SKM-1 treated with dmso at 0.1 percent for 144 hours (cell line): ENCODE results near the gene CDCP2.
"Not testable (repeated sequence)": the region's sequence is repeated elsewhere in the genome, so short reads cannot be mapped to it uniquely, and the experiment has no call there.

ENCODE experiments used
- DNase-seq: peaks from one replicate; lab custom pipeline; 2025; ENCODE audit not compliant: unreplicated experiment; lab: John Stamatoyannopoulos, UW

CDCP2 gene

DNA sequence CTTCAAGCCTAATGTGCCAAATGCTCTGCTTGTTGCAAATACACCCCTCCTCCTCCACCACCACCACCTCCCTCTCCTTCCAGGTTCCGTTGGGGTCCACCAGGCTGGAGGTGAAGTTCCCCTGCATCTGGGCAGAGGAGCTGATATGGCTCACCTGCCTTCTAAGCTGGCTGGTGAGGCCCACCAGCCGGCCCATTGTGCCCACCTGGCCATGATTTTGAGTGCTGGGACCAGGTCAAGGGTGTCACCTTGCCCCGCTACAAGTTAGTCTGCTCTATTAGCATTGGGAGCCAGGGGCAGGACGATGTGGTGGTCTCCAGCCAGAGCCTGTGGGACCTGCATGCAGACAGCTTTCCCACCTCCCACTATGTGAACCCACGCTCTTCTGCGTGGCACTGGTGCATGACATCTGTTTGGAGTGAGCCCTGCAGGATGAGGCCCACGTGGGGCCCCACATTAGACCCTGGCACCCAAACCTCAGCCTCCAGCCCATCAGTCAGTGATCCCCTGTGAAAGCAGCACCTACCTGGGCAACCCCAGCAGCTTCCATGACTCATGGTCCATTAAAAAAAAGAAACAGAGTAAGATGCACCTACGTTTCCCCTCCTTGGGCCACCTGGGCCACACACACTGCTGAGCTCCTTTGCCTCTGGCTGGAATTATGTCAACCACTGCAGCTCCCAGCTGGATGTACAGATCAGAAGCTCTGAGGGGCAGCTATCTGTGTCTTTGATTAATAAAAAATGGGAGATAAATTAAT, 15.6 kb upstream of the CDCP2 start:
- no peak for DNase-seq

DNA sequence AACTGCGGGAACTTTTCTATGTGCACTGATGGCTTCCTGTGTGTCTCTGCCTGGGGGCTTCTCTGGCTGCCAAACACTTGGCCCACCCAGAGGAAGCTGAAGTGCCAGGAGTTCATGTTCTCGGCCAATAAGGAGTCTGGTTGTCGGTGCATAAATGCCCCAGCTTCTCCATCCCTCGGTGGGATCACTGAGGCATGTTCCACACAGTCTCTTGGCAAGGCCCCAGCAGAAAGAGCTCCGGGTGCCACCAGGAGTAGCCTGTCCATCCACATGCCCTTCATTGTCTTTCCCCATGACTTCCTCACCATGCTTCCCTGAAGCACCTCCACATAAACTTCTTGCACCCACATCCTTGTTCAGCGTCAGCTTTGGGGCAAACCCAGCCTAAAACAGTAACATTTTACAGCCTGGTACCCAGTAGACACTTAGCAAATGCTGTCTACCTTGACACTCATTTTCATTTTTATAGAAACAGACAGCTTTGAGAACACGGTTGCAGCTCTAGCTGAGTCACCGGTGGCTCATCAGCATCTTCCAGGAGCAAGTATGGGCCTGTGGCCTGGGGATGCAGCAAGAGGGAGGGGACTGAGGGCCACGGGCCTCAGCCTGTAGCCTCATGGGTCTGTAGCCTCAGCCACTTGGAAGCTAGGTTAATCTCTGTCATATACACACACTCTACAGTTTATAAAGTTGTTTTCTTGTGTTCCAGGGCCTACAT, 14.8 kb upstream of the CDCP2 start:
- no peak for DNase-seq

DNA sequence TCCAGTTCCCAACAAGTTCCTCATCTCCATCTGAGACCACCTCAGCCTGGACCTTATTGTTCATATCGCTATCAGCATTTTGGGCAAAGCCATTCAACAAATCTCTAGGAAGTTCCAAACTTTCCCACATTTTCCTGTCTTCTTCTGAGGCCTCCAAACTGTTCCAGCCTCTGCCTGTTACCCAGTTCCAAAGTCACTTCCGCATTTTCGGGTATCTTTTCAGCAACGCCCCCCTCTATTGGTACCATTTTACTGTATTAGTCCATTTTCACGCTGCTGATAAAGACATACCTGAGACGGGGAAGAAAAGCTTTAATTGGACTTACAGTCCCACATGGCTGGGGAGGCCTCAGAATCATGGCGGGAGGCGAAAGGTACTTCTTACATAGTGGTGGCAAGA, 13.6 kb upstream of the CDCP2 start:
- not testable (repeated sequence) for DNase-seq

DNA sequence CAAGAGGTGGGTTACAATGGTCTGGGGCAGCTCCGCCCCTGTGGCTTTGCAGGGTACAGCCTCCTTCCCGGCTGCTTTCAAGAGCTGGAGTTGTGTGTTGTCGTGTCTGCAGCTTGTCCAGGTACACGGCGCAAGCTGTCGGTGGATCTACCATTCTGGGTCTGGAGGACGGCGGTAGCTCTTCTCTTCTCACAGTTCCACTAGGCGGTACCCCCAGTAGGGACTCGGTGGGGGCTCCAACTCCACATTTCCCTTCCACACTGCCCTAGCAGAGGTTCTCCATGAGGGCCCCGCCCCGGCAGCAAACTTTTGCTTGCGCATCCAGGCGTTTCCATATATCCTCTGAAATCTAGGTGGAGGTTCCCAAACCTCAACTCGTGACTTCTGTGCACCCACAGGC, 12.3 kb upstream of the CDCP2 start:
- DNase-seq = no peak

DNA sequence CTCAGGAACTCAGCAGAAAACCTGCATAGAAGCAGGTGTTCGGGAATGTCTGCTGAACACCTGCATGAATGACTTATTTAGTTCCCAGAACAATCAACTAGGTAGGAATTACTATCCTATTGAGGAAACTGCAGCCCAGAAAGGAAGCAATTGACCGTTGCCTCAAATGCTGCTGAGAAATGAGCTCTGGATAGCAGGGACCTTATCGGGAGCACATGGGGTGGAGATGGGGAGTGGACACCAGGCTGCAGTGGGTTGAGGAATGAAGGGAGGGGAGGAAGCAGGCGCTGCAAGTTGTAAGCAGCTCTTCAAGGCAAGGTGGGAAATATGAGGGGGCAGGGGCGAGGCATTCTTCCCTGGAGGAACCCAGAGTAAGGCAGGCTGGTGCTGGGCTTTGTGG, 10.8 kb upstream of the CDCP2 start:
- DNase-seq = no peak

DNA sequence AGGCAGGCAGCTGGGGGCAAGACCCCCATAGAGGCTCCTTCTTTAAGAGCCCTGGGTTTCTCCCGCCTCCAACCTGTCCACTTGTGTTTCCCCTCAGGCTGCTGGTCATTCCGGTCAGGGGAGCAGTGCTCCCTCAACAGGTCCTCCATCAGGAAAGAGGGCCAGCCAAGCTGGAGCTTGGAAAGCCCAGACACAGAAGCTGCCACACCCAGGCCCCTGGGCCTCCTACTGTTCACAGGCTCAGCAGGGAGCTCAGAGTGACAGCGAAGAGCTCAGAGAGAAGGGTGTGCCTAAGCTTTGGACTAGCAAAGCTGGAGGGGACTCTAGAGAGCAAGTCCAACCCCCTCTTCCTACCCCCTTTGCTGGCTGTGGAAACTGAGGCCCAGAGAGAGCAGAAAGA, 10.3 kb upstream of the CDCP2 start:
- no peak for DNase-seq

DNA sequence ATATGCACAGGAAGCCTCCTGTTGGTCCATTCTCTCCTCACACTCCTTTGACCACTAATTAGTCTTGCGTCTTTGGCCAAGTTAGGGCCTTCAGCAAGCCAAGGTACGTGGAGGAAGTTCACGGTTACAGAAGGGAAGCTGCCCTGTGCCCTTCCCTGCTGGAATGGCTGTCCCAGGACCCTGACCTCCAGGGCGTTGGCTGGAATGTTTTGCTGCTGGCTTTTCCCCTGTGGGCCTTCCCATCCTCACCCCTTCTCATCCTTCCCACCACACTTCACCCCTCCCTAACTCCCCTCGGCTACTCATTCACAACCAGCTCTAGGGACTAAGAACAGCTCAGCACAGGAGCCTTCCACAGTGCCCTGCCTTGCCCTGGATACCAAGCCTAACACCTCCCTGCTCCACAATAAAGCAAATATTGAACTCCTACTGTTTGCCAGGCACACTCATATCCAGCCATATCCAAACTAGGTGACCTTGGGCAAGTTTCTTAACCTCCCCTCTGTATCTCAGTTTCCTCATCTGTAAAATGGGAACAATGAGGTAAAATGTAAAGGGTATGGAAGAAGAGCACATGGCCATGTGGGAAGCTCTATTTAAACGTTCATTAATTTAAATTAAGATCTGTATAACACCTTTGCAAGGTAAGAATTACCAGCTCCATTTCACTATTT, 8.8 kb upstream of the CDCP2 start:
- no peak for DNase-seq

DNA sequence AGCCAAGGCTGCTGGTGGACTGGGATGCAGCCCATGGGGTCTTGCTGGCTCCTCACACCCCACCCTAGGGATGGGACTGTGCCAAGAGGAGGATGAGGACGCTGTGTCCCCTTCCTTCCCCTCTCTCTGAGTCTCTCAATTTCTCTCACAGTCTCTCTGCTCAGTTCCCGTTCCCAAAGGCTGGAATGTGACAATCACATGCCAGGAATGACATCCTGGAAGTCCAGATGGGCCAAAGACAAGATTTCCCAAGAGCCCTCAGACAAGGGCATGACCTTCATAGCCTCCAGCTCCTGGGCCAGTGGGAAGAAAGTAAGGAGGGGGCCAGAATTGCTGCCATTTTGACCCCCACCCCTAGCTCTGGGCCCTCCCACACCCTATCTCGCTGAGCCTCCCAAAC, 7.6 kb upstream of the CDCP2 start:
- no peak for DNase-seq

DNA sequence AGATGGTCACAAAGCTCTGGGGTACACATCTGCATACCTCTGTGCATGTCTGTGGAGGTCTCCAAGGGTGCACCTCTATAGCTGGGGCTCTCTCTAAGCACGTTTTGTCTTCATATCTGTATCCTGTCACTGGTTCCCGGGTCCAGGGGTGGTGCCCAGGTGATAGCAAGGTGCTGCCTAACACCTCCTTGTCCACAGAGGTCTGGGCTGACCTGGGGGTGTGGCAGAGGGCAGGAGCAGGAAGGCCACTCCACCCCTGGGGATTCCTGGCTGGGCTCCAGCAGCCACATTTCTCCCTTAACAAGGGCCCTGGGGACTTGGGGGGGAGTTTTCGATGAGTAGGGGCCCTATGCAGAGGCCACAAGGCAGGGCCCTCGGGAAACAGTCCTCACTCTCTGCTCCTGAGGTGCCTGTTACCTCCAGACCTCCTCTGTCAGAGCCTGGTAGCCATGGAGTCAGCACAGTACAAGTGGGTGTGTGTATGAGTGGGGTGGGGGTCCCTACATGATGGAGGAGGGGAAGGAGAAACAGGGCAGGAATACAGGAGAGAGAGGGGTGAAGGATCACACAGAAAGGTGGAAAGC, 7.0 kb upstream of the CDCP2 start:
- DNase-seq = no peak

DNA sequence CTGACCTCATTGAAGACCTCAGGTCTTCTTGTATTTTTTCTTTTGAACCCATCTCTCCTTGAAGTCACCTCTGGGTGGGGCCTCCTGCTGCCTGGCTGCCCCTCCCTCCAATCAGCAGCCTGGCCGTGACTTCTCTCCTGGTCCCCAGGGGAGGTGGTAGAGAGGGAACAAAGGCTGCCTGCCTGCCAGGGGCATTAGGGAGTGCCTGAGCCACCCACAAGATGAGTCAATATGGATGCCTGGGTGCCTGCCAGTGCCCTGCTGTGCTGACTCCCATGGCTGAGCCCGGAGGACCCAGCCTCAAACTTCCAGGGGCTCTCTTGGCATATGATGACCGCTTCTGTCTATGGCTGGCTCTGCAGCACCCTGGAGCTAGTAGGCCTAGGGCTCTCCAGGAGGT, 5.3 kb upstream of the CDCP2 start:
- no peak for DNase-seq

DNA sequence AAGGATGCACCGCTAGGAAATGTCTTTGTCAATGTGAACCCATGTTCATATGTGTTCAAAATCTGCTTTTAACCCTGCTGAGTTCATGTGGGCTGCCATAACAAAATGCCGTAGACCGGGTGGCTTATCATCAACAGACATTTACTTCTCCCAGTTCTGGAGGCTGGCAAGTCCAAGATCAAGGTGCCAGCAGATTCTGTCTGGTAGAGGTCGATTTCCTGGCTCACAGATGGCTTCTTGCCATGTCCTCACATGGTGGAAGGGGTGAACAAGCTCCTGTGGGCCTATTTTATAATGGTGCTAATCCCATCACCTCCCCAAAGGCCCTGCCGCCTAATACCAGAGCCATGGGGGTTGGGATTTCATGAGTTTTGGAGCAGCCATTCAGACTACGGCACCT, 4.6 kb upstream of the CDCP2 start:
- DNase-seq = no peak

DNA sequence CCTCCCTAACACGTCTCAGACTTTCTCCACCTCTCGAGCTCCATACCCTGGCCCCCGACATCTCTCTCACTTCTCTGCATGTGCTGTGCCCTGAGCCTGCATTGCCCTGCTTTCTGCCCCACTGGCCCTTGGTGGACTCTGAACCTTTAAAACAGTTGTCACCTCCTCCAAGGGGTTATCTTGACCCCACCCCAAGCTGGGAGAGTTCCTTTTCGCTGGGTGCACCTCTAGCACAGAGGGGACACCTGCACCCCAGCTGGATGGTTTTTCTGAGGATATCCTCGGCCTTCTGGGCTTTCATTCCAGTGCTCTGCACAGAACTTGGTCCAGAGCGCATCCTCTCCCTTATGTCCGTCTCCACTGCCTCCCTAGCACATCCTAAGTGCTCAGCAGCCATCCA, 4.2 kb upstream of the CDCP2 start:
- no peak for DNase-seq

DNA sequence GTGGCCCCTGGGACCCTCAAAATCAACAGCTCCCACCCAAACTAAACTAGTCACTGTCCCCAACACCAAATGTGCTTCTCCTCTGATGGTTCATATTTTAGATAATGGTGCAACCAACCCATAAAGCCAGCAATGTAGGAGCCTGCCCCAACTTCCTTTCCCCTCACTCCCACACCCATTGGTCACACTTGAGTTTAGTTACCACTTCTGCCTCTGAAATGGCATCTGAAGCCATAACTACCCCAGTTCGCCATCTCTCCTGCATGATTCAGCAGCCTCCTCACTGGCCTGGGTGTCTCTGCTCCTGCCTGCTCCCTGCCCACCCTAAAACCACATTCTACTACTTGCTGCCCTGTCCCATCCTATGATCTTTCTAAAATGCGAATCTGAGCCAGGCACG, 3.4 kb upstream of the CDCP2 start:
- no peak for DNase-seq

DNA sequence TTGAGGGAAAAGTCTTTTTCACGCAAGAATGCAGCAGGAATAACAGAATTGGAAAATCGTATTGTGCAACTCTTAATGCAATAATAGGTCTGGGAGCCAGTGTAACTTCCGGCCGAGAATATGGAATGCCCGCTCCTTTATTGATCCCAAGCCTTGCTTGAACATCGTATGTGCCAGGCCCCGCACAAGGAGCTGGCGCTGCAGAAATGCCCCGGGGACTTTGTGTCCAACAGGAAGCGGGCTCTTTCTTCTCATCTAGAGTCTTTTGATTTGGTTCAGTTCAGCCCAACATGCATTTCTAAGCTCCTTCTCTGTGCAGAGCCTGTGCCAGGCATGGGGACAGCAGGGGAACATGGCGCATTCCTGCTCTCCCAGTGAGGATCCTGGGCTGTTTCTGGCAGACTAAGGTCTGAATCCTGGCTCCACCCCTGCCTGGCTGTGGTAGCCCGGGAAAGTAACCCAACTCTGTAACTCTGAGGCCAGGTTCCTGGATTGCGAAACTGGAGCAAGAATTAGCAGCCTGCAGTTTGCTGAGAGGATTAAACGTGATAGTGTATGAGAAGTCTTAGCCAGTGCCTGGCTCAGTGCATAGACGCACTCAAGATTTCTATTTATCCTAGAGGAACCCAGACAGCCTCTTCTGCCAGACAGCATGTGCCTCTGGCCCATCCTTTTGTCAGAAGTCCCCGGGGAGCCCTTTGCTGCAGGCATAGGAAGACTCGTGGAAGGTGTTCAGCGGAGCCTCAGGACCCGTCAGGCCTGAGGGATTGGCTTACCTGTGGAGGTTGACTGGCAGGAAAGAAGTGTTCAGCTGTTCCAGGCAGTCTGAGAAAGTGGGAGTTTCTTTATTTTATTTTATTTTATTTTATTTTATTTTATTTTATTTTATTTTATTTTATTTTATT, 987 bp upstream of the CDCP2 start:
- DNase-seq = peak; percentile 51

DNA sequence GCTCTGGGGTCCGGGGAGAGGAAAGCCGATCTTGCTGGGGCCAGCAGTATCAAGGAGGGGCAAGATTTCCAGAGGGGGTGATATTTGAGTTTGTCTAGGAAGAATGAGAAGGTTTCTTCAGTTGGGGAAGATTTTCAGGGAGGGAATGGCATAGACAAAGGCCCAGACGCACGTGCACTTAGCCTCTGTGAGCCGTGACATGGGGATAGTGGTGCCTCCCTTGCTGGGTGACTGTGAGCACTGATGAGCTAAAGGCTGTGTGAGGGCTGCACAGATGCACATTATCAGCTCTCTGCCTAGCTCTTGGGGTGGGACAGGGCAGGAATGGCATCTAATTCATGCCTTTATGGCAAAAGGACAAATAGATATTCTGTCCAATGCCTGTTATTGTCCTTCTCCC, 1.8 kb downstream of the CDCP2 start:
- DNase-seq = no peak

DNA sequence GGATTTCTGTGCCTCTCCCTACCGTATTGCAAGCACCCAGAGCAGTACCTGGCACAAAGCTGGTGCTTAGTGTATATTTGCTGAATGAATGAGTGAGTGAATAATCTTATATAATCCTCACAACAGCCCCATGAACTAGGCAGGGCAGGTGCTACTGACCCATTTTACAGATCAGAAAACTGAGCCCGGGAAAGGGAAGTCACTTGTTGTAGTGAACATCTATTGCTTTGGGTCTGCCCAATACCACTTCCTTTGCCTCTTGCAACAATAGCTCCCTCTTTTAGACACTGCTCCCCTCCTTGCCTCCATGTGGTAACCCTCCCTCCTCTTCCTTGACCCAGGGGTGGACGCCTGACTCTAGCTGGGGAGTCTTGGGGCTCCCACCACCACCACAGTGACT, 3.1 kb downstream of the CDCP2 start:
- no peak for DNase-seq

DNA sequence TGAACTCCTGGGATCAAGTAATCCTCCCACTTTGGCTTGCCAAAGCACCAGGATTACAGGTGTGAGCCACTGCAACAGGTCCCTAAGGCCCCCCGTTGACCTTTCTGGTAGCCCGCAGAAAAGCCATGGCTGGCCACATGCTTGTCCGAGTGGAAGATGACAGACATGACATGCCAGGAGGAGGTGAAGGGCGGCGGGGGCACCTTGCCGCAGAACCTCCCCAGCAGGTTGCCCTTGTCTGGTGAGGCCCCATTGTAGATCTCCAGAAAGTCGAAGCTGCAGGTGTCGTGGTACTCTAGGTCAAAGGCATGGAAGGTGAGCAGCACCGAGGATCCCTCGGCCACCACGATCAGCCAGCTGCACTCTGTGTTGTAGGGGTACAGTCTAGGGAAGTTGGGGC, 8.4 kb downstream of the CDCP2 start:
- DNase-seq = no peak

DNA sequence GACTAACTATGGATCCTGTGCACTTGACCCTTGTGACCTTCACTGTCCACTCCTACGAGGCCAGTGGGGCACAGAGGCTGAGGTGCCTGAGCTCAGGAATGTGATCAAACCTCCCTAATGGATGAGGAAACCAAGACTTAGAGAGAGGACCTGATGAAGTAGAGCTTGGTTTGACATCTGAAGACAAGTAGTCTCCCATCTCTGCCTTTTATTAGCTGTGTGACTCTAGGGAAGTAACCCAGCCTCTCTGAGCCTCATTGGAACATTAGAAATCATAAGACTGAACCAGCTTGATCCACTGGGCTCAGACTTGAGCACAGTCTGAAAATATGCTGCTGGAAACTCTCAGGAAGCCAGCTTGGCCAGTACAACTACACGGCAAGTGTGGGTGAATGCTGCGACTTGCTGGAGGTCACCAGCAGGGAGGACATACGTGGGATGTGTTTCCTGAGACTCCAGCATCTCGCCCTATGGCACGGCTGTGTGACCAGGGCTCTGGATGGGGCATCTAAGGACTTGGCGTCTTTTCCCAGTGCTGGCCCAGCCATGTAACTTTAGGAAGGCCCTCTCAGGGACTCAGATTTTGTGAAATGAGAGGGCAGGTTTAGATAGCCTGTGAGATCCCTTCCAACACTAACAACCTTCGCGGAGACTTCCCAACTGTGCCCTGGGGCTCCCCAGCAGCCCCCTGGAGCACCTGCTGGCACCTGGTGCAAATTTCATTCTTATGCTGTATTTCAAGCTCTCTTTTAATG, 10.5 kb downstream of the CDCP2 start:
- no peak for DNase-seq

DNA sequence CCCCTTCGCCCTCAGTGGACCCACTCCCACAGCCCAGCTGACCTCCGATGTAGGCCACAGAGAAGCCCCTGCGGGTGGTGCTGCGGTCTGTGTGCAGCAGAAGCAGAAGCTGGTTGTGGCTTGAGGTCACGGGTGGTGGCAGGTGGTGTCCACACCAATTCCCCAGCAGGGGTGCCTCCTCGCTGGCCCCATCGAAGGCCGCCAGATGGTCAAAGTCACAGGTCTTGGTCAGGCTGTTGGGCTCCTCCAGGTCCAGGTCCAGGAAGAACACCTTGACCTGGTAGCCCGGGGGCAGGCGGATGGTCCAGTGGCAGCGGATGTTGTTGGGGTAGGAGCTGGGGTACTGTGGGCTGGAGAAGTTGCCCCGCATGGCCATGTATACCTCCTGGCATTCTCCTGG, 13.1 kb downstream of the CDCP2 start:
- no peak for DNase-seq

DNA sequence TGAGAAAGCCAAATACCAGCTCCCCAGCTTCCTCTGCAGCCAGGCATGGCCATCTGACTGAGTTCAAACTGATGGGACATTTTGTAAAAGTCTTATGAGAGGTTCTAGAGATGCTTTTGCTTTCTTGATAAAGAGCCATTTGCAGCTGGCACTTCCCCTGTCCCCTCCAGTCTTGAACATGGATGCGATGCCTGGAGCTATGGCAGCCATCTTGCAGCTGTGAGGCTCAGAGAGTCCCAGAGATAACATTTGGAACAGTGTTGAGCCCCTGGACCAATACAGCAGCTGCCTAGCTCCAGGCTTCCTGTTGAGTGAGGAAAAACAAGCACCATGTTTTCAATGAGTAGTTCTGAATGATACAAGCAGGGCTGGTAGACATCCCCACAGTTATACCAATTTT, 13.8 kb downstream of the CDCP2 start:
- no peak for DNase-seq
